ENCODE results near the gene CD48.

DNA sequence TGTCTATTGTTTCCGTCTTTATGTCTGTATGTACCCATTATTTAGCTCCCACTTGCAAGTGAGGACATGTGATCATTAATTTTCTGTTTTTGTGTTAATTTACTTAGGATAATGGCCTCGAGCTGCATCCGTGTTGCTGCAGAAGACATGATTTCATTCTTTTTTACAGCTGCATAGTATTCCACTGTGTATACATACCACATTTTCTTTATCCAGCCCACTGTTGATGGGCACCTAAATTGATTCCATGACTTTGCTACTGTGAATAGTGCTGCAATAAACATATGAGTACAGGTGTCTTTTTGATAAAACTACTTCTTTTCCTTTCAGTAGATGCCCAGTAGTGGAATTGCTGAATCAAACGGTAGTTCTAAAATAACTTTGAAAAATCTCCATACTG is 52.1 kb downstream of the CD48 start:
- TF ChIP-seq EZH2 (IDR thresholded peaks at IDR 0.05; ENCODE audit: borderline replicate concordance, low read depth, low read length, severe bottlenecking), result no peak
- TF ChIP-seq, protein P1, sequence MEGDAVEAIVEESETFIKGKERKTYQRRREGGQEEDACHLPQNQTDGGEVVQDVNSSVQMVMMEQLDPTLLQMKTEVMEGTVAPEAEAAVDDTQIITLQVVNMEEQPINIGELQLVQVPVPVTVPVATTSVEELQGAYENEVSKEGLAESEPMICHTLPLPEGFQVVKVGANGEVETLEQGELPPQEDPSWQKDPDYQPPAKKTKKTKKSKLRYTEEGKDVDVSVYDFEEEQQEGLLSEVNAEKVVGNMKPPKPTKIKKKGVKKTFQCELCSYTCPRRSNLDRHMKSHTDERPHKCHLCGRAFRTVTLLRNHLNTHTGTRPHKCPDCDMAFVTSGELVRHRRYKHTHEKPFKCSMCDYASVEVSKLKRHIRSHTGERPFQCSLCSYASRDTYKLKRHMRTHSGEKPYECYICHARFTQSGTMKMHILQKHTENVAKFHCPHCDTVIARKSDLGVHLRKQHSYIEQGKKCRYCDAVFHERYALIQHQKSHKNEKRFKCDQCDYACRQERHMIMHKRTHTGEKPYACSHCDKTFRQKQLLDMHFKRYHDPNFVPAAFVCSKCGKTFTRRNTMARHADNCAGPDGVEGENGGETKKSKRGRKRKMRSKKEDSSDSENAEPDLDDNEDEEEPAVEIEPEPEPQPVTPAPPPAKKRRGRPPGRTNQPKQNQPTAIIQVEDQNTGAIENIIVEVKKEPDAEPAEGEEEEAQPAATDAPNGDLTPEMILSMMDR (IDR thresholded peaks at IDR 0.05; ENCODE audit: borderline replicate concordance, extremely low read depth, low read length, poor library complexity, severe bottlenecking), result no peak

Measured in DND-41 (cell line).